Left lobe of liver (tissue), 2 donors: Measurements from ENCODE around the gene SCN1A. TPM values are rescaled to one million over a fixed set of nuclear protein-coding genes. Genes with fewer than 3 reads are reported as not detected.
"Not testable (repeated sequence)": the region's sequence is repeated elsewhere in the genome, so short reads cannot be mapped to it uniquely, and the experiment has no call there.

Experiments used
- ATAC-seq: fragments of 200-7000 bp; cut with Tn5 transposase; one replicate; pipeline ENCODE4 v1.9.1; 2020; ENCODE audit warnings: mild to moderate bottlenecking, moderate library complexity
- DNase-seq: peaks from one replicate; pipeline ENCODE4 v3.0.0-alpha.2; 2020; ENCODE audit warnings: low spot score
- total RNA-seq: library from RNA; stranded (reverse); gene quantifications from one replicate; pipeline ENCODE4 v1.2.1, GENCODE V29; 2021
- donor health status: DM: no; HTN: no; CAD: no; lungs with moderate emphysema.
- donor health status: DM: no; HTN: yes; CAD: no.

The SCN1A gene
- total RNA-seq, 1 donor from 2014 or later: 0.13 TPM

DNA sequence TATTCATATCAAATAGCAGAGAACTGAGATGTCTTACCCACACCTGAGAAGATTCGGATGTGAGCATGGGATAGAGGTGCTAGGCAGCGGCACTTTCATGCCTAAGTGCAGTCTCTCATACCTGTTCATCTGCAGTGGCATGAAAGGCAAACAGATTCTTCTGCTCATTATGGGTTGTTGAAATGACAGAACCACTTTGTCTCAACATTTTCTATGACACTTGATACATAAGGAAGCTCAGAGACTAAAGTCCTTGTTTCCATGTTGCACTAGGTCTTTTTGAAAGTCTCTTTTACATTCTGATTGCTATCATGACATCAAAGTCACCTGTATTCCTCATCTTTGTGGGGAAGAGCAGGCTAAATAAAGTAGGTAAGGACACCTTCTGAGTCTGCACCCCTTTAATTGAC, 8.0 kb upstream of the SCN1A start:
- DNase-seq: no peak
- no peak for ATAC-seq

DNA sequence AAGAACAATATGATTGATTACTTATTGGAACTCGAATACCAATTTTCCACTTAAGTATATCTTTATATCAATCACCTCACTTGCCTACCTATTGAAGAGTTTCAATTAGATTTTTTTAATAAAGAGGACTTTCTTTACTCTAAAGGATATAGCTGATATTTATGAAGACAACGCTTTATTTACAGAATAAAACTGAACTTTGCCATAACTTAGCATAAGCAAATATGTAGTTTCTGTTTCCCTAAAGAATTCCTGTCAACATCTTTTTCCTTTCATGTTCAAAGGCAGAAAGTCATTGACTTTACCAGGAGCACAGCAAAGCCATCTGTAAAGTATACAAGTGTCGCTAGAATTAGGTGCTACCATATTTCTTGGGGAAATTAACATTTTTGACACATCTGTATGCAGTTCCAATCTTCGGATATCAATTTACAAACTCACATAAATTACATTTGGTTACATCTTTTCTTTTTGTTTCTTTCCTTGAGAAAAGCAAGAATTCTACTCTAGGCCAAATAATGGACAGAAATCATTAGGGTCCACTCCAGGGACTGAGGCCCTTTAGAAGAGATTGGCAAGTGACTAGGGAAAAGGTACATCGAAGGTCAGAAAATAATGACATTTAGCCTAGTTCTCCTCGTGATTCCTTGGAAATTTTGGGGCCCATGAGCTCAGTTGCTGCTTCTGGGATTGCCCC, 7.5 kb upstream of the SCN1A start:
- no peak for ATAC-seq
- DNase-seq: no peak

DNA sequence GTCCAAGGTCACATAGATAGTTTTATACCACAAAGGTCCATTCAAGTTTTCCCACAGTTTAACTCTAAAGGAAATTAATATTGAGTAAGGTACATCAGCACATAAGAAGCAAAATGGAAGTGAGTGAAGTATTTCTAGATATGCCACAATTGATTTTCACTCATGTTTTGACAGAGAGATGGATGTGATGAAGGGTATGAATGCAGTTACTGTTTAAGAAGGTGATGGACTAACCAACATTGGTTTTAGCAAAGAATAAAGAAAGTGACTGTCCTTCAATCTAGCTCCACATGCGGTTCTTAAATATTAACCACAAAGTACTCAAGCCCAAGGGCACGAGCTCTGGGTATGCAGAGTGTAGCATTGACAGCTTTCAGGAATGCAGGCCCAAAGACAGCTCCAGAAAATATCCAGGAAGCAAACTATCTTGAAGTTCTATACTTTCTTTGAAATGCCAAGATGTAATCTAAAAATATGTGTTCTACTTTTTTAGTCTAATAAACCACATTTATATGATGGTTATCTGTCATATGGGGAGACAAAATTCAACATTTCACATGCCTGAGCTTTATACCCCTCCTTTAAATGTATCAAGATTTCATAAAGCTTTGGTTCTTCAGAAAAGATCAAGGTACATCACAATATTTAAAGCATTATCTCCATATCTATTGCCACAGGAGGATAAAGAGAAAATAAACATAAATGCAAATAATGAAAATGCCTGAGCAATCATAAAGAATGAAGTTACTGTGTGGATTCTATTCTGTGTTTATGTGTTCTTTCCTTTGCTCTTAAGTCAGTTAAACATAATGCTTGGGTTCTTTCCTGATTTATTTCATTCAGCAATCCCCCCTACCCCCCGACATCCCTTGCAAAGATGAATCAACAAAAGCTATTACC, 6.7 kb upstream of the SCN1A start:
- peak; percentile 62 for ATAC-seq

GRCh38 chr2:166133653-166134052, 5.8 kb upstream of the SCN1A start:
- ATAC-seq (no peak), DNase-seq (no peak)

More for the DNA sequence above, 6.7 kb upstream of the SCN1A start:
- DNase-seq: no peak

GRCh38 chr2:166128156-166128505, 311 bp upstream of the SCN1A start:
- DNase-seq (no peak), ATAC-seq (no peak)

GRCh38 chr2:166126007-166126639, 1.7 kb downstream of the SCN1A start:
- DNase-seq: no peak
- no peak for ATAC-seq

- DNase-seq: no peak
- no peak for ATAC-seq
Measured at GRCh38 chr2:166125557-166125956, 2.3 kb downstream of the SCN1A start.

GRCh38 chr2:166118180-166118579, 9.6 kb downstream of the SCN1A start:
- DNase-seq: no peak
- no peak for ATAC-seq

DNA sequence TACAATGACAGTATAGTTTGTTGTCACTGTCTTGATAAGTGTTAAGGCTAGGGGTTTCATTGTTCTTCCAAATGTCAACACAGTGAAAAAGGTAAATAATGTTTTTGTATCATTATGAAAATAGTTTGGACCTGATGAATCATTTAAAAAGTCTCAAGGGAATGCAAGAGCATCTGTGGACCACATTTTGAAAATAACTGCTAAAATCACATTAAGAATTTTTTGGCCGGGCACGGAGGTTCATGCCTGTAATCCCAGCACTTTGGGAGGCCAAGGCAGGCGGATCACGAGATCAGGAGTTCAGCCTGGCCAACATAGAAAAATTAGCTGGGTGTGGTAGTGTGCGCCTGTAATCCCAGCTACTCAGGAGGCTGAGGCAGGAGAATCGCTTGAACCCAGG, 10.3 kb downstream of the SCN1A start:
- DNase-seq (no peak), ATAC-seq (no peak)

DNA sequence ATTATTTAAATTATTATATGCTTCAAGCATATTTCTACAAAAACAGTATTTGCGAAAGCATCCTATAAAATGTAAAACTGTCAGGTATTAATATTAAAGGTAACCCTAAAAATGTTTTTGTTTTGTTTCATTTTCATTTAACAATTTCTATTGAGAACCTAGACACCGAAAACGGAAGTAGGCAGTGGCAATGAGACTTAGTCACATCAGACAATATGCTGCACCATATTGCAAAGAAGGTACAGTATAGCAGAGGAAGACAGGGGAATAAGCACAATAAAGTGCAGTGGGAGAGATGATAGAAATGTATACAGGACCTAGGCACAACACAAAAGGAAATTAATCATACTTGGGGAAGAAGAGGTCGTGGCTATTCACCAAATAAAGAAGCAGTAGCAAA, 12.2 kb downstream of the SCN1A start:
- DNase-seq (no peak), ATAC-seq (no peak)

DNA sequence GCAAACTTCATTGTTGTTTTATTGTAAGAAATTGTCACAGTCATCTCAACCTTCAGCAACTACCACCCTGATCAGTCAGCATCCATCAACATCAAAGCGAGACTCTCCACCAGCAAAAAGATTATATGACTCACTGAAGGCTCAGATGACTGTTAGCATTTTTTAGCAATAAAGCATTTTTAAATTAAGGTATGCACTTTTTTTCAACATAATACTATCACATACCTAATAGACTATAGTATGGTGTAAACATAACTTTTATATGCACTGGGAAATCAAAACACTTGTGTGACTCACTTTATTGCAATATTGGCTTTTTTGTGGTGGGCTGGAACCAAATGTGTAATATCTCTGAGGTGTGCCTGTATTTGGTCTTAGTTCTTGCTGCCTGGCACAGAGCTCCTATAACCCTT, 15.6 kb downstream of the SCN1A start:
- ATAC-seq (no peak), DNase-seq (no peak)

DNA sequence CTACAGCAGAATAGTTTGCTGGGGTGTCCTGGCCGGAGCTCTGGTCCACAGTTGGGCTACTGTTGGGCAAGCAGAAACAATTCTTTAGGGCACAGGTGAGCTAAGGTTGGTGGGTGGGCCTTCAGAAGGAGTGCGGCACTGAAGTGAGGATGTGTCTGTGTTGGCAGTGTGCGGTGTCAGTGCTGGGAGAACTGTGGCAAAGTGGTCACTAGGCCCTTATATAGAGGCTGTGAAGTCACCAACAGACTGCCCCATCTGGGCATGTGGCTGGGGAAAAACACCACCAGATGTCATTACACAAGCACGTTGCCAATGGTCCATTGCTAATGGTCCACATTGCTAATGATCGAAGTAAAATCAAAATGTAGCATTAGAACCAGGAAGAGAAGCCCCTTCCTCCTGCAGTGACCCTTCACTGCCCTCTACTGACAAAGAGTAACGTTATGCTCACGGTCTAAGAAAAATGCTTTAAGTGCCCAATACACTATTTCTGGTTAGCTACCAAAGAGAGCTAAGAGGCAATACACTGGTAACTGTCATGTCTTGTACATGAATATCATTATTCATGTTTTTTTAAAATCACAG, 21.3 kb downstream of the SCN1A start:
- ATAC-seq: no peak
- no peak for DNase-seq

DNA sequence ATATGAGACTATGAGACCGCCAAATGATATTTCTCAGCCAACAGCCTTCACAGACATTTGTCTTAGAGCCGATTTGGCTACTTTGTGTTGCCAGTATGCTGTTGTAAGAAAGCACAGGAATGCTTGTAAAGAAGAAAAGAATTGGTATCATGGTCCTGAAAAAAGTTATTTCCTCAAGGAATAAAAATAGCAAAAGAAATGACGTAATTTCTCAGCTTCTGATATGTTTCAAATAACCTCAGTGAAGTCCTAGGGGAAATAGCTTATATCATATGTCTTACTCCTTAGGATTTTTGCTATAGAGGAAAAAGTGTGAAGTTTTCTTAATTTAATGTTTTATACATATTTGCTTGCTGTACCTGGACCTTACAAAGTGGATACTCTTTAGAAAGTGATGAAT, 23.0 kb downstream of the SCN1A start:
- no peak for ATAC-seq
- DNase-seq: no peak

GRCh38 chr2:166104084-166104483, 23.7 kb downstream of the SCN1A start:
- ATAC-seq: no peak
- no peak for DNase-seq

- DNase-seq: not testable (repeated sequence)
Measured at GRCh38 chr2:166103277-166103676, 24.5 kb downstream of the SCN1A start.

GRCh38 chr2:166094325-166094724, 33.5 kb downstream of the SCN1A start:
- DNase-seq (no peak), ATAC-seq (no peak)

More at GRCh38 chr2:166103277-166103676, 24.5 kb downstream of the SCN1A start:
- not testable (repeated sequence) for ATAC-seq

DNA sequence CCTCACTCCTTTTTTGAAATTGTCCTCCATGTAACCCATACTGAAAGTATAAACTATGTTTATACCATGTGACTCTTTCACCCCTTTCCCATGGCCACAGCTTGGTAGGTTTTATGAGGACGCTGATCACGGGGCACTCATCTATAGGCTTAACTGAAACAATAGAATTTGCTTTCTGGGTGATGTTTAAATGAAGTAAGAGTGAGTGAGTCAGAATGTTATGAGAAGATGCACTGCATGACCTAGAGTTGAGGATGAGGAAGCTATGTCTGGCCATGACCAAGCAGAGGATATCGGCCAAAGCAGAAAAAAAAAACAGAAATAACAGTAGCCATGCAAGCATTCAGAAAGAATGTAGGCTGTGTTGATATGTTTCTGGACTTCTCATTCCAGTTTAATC, 34.9 kb downstream of the SCN1A start:
- ATAC-seq (no peak), DNase-seq (no peak)

- no peak for DNase-seq
Measured at GRCh38 chr2:166091439-166091838, 36.4 kb downstream of the SCN1A start.

GRCh38 chr2:166090908-166091307, 36.9 kb downstream of the SCN1A start:
- ATAC-seq (no peak), DNase-seq (no peak)

More at GRCh38 chr2:166091439-166091838, 36.4 kb downstream of the SCN1A start:
- no peak for ATAC-seq

DNA sequence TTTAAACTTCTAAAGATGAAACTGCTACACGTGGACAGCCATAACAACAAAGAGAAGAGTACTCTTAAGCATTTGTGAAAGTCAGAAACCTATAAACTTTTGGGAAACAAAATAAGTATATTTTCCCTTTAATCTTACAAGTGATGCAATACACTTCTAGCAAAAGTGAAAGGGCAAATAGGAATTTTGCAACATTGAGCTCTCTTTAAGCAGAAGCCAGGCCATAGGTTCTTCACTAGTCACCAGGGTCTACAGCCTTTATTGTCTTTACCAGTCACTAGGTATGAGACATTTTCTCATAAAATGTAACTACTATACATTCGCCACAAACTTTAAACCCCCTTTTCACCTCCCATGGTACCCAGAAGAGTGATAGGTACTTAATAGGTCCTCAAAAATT, 37.5 kb downstream of the SCN1A start:
- ATAC-seq: no peak
- DNase-seq: no peak

- ATAC-seq (no peak), DNase-seq (no peak)
Measured at GRCh38 chr2:166088634-166089033, 39.2 kb downstream of the SCN1A start.
